OCI-LY7 (cell line): Measurements from ENCODE around the gene BTBD2. TPM values are rescaled to one million over a fixed set of nuclear protein-coding genes. Genes with fewer than 3 reads are reported as not detected.
A peak's percentile ranks its signal among the peaks of the same experiment; 100 is the strongest.

Experiments used
- BruUV-seq: library from RNA; stranded (reverse); fragments of 400-500 nt; replicated peaks from 2 replicates; lab custom pipeline; 2021; lab: Mats Ljungman, UMichigan
- CTCF ChIA-PET: fragments of 300-600 bp; sonication (Branson Sonifier 250); formaldehyde crosslinking; loops from one replicate; lab custom pipeline; 2022; ENCODE audit warnings: antibody characterized with exemption; ENCODE audit not compliant: unreplicated experiment; lab: Charles Lee
- POLR2A ChIA-PET: fragments of 300-600 bp; sonication (Branson Sonifier 250); formaldehyde crosslinking; loops from one replicate; lab custom pipeline; 2022; ENCODE audit warnings: antibody characterized with exemption; lab: Charles Lee
- DNase-seq: peaks from one replicate; pipeline ENCODE4 v3.0.0-alpha.2; 2015; ENCODE audit warnings: low spot score
- H2AFZ ChIP-seq: fragments of 200-600 bp; sonication (generic), shearing (Covaris generic); 2 replicates; pipeline ENCODE4 v1.6.1; 2014; ENCODE audit warnings: mild to moderate bottlenecking, antibody characterized with exemption, low read length, moderate library complexity
- H3K27ac ChIP-seq: fragments of 200-600 bp; sonication (generic); 2 replicates; pipeline ENCODE4 v1.5.1; 2014; ENCODE audit warnings: mixed run types, low read depth, mild to moderate bottlenecking, moderate library complexity, low read length, inconsistent platforms; ENCODE audit not compliant: poor library complexity, severe bottlenecking
- H3K36me3 ChIP-seq: fragments of 200-600 bp; sonication (generic); 2 replicates; pipeline ENCODE4 v1.6.1; 2014; ENCODE audit warnings: mild to moderate bottlenecking, antibody characterized with exemption, low read length, moderate library complexity, mixed read lengths; ENCODE audit not compliant: insufficient read depth
- H3K4me1 ChIP-seq: fragments of 200-600 bp; sonication (generic); 2 replicates; pipeline ENCODE4 v1.5.1; 2014; ENCODE audit warnings: mild to moderate bottlenecking, low read length; ENCODE audit not compliant: insufficient read depth, poor library complexity, severe bottlenecking
- H3K4me2 ChIP-seq: fragments of 200-600 bp; sonication (generic); 2 replicates; pipeline ENCODE4 v1.6.1; 2014; ENCODE audit warnings: mild to moderate bottlenecking, low read length
- H3K4me3 ChIP-seq: fragments of 200-600 bp; sonication (generic); 2 replicates; pipeline ENCODE4 v1.5.1; 2014; ENCODE audit warnings: mild to moderate bottlenecking, low read depth, low read length; ENCODE audit not compliant: poor library complexity, severe bottlenecking
- H3K79me2 ChIP-seq: fragments of 200-600 bp; sonication (generic); 2 replicates; pipeline ENCODE4 v1.6.1; 2016; ENCODE audit warnings: low read depth, mild to moderate bottlenecking, low read length, moderate library complexity, mixed read lengths; ENCODE audit not compliant: insufficient read depth
- H3K9me2 ChIP-seq: fragments of 200-600 bp; sonication (generic); 2 replicates; pipeline ENCODE4 v1.6.1; 2016; ENCODE audit warnings: mild to moderate bottlenecking, low read length, mixed read lengths; ENCODE audit not compliant: insufficient read depth
- H3K9me3 ChIP-seq: fragments of 200-600 bp; sonication (generic); 2 replicates; pipeline ENCODE4 v1.6.1; 2014; ENCODE audit warnings: mild to moderate bottlenecking, mixed run types, low read length, mixed read lengths
- H4K20me1 ChIP-seq: fragments of 200-600 bp; sonication (generic); 2 replicates; pipeline ENCODE4 v1.6.1; 2014; ENCODE audit warnings: mild to moderate bottlenecking, antibody characterized with exemption, low read length, moderate library complexity, mixed read lengths; ENCODE audit not compliant: insufficient read depth
- EZH2phosphoT487 ChIP-seq: fragments of 200-600 bp; sonication (generic); IDR thresholded peaks from 2 replicates; pipeline ENCODE4 v1.6.1; 2018; ENCODE audit warnings: low read depth, borderline replicate concordance, mild to moderate bottlenecking, mixed run types, antibody characterized with exemption, low read length, moderate library complexity, mixed read lengths
- intact Hi-C: fragments of 100-400 bp; cut with micrococcal nuclease; formaldehyde crosslinking; loops from one replicate; pipeline ENCODE4 v1.10.0; 2022; ENCODE audit not compliant: unreplicated experiment
- total RNA-seq, 2 experiments: library from RNA; depleted of rRNA in 1 of 2; stranded (reverse); fragments of >200 nt in 1 of 2; shearing (Covaris generic) in 1 of 2; gene quantifications; 2 replicates each; pipeline ENCODE4 v1.2.3, GENCODE V29; 2014 to 2022
- TF ChIP-seq, protein P1 (sequence below): fragments of 200-600 bp; sonication (generic); conservative IDR thresholded peaks from 2 replicates; pipeline ENCODE4 v1.5.1; 2014; ENCODE audit warnings: mild to moderate bottlenecking, antibody characterized with exemption, low read length, moderate library complexity, mixed read lengths

The BTBD2 gene
- total RNA-seq, 2 experiments from 2014 or later, result 53.9 to 91.6 TPM

DNA sequence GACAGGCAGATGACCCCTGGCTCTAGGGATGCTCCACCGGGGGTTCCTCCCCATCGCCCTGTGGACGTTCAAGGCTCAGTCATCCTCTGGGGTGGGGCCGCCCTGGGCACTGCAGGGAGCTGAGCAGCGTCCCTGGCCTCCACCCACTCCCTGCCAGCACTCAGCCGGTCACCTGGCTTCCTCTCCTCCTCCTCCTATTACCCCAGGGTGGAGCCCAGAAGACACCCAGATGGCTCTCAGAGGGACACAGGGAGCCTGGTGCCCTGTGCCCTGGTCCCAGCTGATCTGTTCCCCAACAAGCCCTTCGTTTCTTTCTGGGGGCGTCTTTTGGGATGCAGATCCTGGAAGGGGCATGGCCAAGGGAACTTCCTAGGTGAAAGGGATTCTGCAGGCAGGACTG, 39.2 kb upstream of the BTBD2 start:
- Histone ChIP-seq H3K4me3 (no peak overlapping the region), H3K27ac (peak overlapping the region; percentile 58), H3K36me3 (no peaks in the 10 kb centered on the region), H4K20me1 (0 out of 2 replicates have a peak, but pooled peaks cover 2% of the 10 kb centered on the region), H3K9me2 (no peaks in the 10 kb centered on the region), H3K4me1 (peaks cover 66% of the 10 kb centered on the region), H3K4me2 (peak overlapping the region; percentile 66), H2AFZ (peak overlapping the region; percentile 77), H3K9me3 (no peaks in the 10 kb centered on the region), H3K79me2 (peaks cover 11% of the 10 kb centered on the region)
- no TSS peak for BruUV-seq
- intact Hi-C loops, result no loop called here
- POLR2A ChIA-PET, result interaction anchor here (0.6 to 0.7 kb wide), 2 partner anchors 37 to 100 kb away, joined by 3 read pairs; no protein-coding TSS in a partner anchor
- peak; percentile 25 for DNase-seq
- no peak for TF ChIP-seq EZH2phosphoT487
- TF ChIP-seq, protein P1, sequence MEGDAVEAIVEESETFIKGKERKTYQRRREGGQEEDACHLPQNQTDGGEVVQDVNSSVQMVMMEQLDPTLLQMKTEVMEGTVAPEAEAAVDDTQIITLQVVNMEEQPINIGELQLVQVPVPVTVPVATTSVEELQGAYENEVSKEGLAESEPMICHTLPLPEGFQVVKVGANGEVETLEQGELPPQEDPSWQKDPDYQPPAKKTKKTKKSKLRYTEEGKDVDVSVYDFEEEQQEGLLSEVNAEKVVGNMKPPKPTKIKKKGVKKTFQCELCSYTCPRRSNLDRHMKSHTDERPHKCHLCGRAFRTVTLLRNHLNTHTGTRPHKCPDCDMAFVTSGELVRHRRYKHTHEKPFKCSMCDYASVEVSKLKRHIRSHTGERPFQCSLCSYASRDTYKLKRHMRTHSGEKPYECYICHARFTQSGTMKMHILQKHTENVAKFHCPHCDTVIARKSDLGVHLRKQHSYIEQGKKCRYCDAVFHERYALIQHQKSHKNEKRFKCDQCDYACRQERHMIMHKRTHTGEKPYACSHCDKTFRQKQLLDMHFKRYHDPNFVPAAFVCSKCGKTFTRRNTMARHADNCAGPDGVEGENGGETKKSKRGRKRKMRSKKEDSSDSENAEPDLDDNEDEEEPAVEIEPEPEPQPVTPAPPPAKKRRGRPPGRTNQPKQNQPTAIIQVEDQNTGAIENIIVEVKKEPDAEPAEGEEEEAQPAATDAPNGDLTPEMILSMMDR, result no peak
- CTCF ChIA-PET, result no interaction called here

DNA sequence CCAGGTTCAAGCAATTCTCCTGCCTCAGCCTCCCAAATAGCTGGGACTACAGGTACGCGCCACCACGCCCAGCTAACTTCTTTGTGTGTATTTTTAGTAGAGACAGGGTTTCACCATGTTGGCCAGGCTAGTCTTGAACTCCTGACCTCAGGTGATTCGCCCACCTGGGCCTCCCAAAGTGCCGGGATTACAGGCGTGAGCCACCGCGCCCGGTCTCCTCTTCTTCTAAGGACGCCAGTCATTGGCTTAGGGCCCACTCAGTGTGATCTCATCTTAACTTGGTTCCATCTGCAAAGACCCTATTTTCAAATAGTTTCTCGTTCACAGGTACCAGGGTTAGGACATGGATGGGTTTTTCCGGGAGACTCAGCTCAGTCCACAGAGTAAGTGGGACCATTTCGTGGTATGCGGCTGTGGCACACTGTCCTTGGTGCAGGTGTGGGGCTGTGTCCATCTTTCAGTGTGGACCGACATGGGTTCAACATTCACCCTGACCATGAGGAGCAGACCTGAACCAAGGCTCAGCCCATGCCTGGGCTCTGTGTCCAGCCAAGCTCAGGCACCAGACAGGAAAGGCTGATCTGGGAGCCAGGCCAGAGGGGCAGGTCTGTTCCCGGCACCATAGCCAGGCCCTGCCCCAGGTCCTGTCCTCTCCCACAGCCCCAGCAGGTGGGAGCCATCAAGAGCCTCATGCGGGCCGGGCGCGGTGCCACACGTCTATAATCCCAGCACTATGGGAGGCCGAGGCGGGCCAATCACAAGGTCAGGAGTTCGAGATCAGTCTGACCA, 38.3 kb upstream of the BTBD2 start:
- ChIA-PET POLR2A (no interaction called here), CTCF (no interaction called here)
- no peaks in the 10 kb centered on the region for H3K9me3 ChIP-seq
- peaks cover 6% of the 10 kb centered on the region; the same call in 1 of the 2 replicates for H3K36me3 ChIP-seq
- BruUV-seq, result no TSS peak
- H3K27ac ChIP-seq, result no peak overlapping the region
- 0 out of 2 replicates have a peak, but pooled peaks cover 6% of the 10 kb centered on the region for H4K20me1 ChIP-seq
- no peak overlapping the region for H3K4me3 ChIP-seq
- peaks cover 71% of the 10 kb centered on the region for H3K4me1 ChIP-seq
- no peaks in the 10 kb centered on the region for H3K9me2 ChIP-seq
- no peak overlapping the region for H2AFZ ChIP-seq
- no peak for DNase-seq
- H3K79me2 ChIP-seq, result peaks cover 20% of the 10 kb centered on the region
- intact Hi-C loops, result no loop called here
- H3K4me2 ChIP-seq, result no peak overlapping the region
- TF ChIP-seq, protein P1, result no peak
- no peak for TF ChIP-seq EZH2phosphoT487
